Testis (tissue), 3 donors: ENCODE measurements around the gene RTF2. TPM values are rescaled to one million over a fixed set of nuclear protein-coding genes. Genes with fewer than 3 reads are reported as not detected.

ENCODE experiments used
- DNase-seq: peaks from one replicate; pipeline ENCODE4 v3.0.0-alpha.2; 2019
- H3K27ac ChIP-seq, 2 donors: fragments of 200-600 bp; sonication (generic); one replicate each; pipeline ENCODE4 v1.5.1; 2019
- H3K27me3 ChIP-seq: fragments of 200-600 bp; sonication (generic); one replicate; pipeline ENCODE4 v1.5.1; 2019
- H3K36me3 ChIP-seq: fragments of 200-600 bp; sonication (generic); one replicate; pipeline ENCODE4 v1.5.1; 2017; ENCODE audit warnings: low read depth; ENCODE audit errors: missing control alignments
- H3K4me1 ChIP-seq: fragments of 200-600 bp; sonication (generic); one replicate; pipeline ENCODE4 v1.5.1; 2019
- H3K4me3 ChIP-seq, 2 donors: fragments of 200-600 bp; sonication (generic); one replicate each; pipeline ENCODE4 v1.5.1; 2017 to 2019
- H3K9me3 ChIP-seq: fragments of 200-600 bp; sonication (generic); one replicate; pipeline ENCODE4 v1.5.1; 2017
- POLR2A ChIP-seq: fragments of 450-650 bp; IDR thresholded peaks from one replicate; pipeline ENCODE4 v1.6.1; 2017; ENCODE audit warnings: antibody characterized with exemption, mild to moderate bottlenecking, moderate library complexity
- WGBS, 2 donors: methylation state at CpG; one replicate each; pipeline ENCODE4 v1.1.5; 2018; 5-methylcytosine and 5-hydroxymethylcytosine counted together
- intact Hi-C: fragments of 100-400 bp; cut with DNase I; formaldehyde crosslinking; loops from one replicate; pipeline ENCODE4 v1.15.1; 2023; ENCODE audit warnings: low total_unique reads
- polyA plus RNA-seq: library from polyadenylated mRNA; stranded (reverse); fragments of 350-450 nt; fragmentation: Illumina TruSeq; extraction: RNeasy Lipid Tissue Mini Kit (QIAGEN cat#74804); gene quantifications from one replicate; pipeline ENCODE4 v1.2.3, GENCODE V29; 2014; ENCODE audit warnings: low read depth, low replicate concordance; ENCODE audit not compliant: insufficient read depth
- total RNA-seq, 2 donors: library from RNA; depleted of rRNA; stranded (reverse); fragments of >200 nt; gene quantifications; one replicate each; pipeline ENCODE4 v1.2.3, GENCODE V29; 2016
- TF ChIP-seq, protein P1 (sequence below), 3 experiments: fragments of 450-650 bp in 2 of 3; fragments of 200-600 bp in 1 of 3; sonication (generic) in 1 of 3; IDR thresholded peaks; one replicate each; pipeline ENCODE4 v1.5.1; 2016 to 2019; ENCODE audit warnings: antibody characterized with exemption in 3 of 3, mild to moderate bottlenecking in 2 of 3, moderate library complexity in 1 of 3

The RTF2 gene
- total and polyA plus RNA-seq, 3 donors from 2014 or later, result 76.4 to 144 (median 80.4) TPM

DNA sequence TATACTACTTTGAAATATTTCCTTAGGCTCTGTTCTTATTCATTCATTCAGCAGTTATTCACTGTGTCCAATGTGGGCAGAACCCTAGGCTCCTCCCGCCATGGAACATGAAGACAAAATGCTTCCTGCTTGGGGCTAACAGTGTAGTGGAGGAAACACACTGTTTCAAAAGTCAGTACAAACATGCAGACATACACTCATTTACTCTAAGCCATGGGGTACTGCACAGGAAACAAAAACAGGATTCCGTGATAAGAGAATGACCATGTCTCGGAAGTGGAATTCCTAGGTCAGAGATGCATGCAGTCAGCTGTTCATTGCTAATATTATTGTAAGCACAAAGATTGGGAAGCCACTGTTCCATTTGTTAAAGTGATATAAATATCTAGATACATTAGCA lies 37.7 kb downstream of the RTF2 start:
- no peaks in the 10 kb centered on the region for H3K4me1 ChIP-seq
- H3K9me3 ChIP-seq, result no peaks in the 10 kb centered on the region
- TF ChIP-seq, protein P1, sequence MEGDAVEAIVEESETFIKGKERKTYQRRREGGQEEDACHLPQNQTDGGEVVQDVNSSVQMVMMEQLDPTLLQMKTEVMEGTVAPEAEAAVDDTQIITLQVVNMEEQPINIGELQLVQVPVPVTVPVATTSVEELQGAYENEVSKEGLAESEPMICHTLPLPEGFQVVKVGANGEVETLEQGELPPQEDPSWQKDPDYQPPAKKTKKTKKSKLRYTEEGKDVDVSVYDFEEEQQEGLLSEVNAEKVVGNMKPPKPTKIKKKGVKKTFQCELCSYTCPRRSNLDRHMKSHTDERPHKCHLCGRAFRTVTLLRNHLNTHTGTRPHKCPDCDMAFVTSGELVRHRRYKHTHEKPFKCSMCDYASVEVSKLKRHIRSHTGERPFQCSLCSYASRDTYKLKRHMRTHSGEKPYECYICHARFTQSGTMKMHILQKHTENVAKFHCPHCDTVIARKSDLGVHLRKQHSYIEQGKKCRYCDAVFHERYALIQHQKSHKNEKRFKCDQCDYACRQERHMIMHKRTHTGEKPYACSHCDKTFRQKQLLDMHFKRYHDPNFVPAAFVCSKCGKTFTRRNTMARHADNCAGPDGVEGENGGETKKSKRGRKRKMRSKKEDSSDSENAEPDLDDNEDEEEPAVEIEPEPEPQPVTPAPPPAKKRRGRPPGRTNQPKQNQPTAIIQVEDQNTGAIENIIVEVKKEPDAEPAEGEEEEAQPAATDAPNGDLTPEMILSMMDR (IDR thresholded peaks at IDR 0.05), result no peak
- no peak for TF ChIP-seq POLR2A
- no peak overlapping the region for H3K4me3 ChIP-seq
- no peak for DNase-seq
- WGBS, 2 donors, result 58 to 60% methylated on average over 3 of the region's 3 CpGs
- no peaks in the 10 kb centered on the region for H3K27me3 ChIP-seq
- intact Hi-C loops, result no loop called here
- H3K36me3 ChIP-seq, result no peaks in the 10 kb centered on the region
- H3K27ac ChIP-seq, result no peak overlapping the region

DNA sequence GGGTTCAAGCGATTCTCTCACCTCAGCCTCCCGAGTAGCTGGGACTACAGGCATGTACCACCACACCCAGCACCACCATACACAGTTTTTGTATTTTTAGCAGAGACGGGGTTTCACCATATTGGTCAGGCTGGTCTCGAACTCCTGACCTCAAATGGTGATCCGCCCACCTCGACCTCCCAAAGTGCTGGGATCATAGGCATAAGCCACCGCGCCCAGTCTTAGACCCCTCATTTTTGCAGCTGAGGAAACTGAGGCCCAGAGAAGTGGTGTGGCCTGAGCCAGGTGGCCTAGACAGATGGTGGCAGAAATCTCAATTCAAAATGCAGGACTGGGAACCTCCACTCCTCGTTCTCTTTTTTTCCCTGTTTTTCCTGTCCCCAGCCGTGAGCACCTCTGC lies 43.5 kb downstream of the RTF2 start:
- no peaks in the 10 kb centered on the region for H3K27me3 ChIP-seq
- H3K27ac ChIP-seq, result no peak overlapping the region
- DNase-seq, result no peak
- no peaks in the 10 kb centered on the region for H3K4me1 ChIP-seq
- no peaks in the 10 kb centered on the region for H3K9me3 ChIP-seq
- intact Hi-C loops, result no loop called here
- no peak overlapping the region for H3K4me3 ChIP-seq
- WGBS, 2 donors, result 95% methylated on average over 10 of the region's 10 CpGs
- TF ChIP-seq POLR2A, result no peak
- TF ChIP-seq, protein P1 (IDR thresholded peaks at IDR 0.05), result no peak
- H3K36me3 ChIP-seq, result no peaks in the 10 kb centered on the region

DNA sequence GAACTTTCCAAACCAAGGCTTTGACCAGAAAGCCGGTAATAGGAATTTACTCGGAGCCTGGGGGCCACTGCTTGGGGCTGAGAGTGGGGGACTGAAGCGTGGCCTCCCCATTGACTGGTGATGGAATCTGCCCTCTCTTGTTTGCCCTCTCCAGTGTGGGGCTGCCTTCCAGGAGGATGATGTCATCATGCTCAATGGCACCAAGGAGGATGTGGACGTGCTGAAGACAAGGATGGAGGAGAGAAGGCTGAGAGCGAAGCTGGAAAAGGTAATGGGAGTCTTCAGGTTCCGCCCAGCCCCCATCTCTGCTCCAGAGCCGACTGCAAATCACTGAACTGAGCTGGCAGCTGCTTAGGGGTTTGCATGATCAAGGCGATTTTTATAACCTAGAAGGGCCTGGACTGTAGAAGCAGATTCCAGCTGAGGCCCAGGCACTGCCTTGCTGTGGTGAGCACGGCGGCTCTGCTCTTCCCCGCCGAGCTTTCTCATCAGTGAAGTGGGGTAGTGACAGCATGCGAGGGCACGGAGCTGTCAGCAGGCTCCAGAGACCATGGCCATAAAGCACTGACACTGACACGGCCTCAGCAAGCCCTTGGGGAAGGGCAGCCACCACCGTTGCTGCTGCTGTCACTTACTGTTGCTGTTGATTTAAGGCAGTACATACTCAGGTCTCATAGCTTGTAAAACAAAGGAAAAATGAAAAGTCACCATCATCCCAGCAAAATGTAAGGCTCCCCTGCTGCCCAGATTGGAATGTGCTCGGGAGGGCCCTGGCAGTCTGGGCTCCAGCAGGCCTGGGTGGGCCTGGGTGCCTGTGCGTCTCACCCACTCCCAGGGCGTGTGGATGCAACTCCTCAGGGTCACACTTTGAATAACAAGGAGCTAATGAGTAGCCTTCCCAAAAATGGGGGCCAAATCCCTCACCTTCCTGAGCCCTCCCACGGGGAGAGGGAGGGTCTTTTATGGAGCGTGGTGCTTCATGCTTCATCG lies 45.0 kb downstream of the RTF2 start:
- no peaks in the 10 kb centered on the region for H3K27me3 ChIP-seq
- no peaks in the 10 kb centered on the region for H3K9me3 ChIP-seq
- no peak overlapping the region for H3K27ac ChIP-seq
- no peaks in the 10 kb centered on the region for H3K4me1 ChIP-seq
- intact Hi-C loops, result no loop called here
- H3K4me3 ChIP-seq, result no peak overlapping the region
- H3K36me3 ChIP-seq, result no peaks in the 10 kb centered on the region
- WGBS, 2 donors, result 82 to 84% methylated on average over 18 to 22 of the region's 22 CpGs
- TF ChIP-seq, protein P1 (IDR thresholded peaks at IDR 0.05), result no peak
- TF ChIP-seq POLR2A, result no peak
- DNase-seq, result no peak

DNA sequence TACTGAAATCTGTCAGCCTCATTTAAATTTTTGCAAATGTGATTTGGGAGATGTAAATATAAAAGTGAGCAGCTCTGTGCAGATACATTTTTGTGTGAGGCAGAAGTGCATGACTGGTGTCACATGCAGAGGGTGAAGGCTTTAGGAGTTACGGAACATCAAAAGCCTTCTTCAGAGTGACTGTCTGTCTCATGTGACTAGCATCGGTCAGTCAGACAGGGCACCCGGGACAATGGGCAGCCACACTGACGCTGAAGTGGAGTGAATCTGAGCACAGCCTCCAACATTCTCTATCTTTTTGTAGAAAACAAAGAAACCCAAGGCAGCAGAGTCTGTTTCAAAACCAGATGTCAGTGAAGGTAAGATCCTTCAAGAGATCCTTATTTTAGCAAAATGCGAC lies 48.2 kb downstream of the RTF2 start:
- DNase-seq, result no peak
- H3K4me3 ChIP-seq, result no peak overlapping the region
- intact Hi-C loops, result no loop called here
- H3K4me1 ChIP-seq, result no peaks in the 10 kb centered on the region
- no peaks in the 10 kb centered on the region for H3K9me3 ChIP-seq
- no peak overlapping the region for H3K27ac ChIP-seq
- no peaks in the 10 kb centered on the region for H3K27me3 ChIP-seq
- TF ChIP-seq, protein P1 (IDR thresholded peaks at IDR 0.05), result no peak
- H3K36me3 ChIP-seq, result no peaks in the 10 kb centered on the region
- WGBS, 2 donors, result 69 to 79% methylated on average over 5 of the region's 5 CpGs
